ENCODE results near the gene LAMA2. TPM values are rescaled to one million over a fixed set of nuclear protein-coding genes. Genes with fewer than 3 reads are reported as not detected.

Gene LAMA2
- total and polyA plus RNA-seq, 2 experiments from 2014 or later = 13.4 to 78.1 TPM

GRCh38 chr6:129263176-129263575 is 380.2 kb downstream of the LAMA2 start:
- H3K27me3 ChIP-seq = no peaks in the 10 kb centered on the region
- no peaks in the 10 kb centered on the region for H3K9me3 ChIP-seq (ENCODE audit: low read depth)
- TF ChIP-seq CTCF (IDR thresholded peaks at IDR 0.05; ENCODE audit: low read depth, low read length) = no peak
- peaks cover 10% of the 10 kb centered on the region for H3K4me1 ChIP-seq (ENCODE audit: low read depth)
- H3K4me3 ChIP-seq = no peak overlapping the region
- DNase-seq (ENCODE audit: low read depth in 1 of 2, low spot score in 1 of 2) = peak in 1 of 2 donors; percentile 29
- H3K36me3 ChIP-seq = no peaks in the 10 kb centered on the region
- no peak overlapping the region for H3K27ac ChIP-seq

- H3K27me3 ChIP-seq = no peaks in the 10 kb centered on the region
- peaks cover 10% of the 10 kb centered on the region for H3K4me1 ChIP-seq (ENCODE audit: low read depth)
- peak in 1 of 2 donors; percentile 47 for DNase-seq (ENCODE audit: low read depth in 1 of 2, low spot score in 1 of 2)
- no peak overlapping the region for H3K4me3 ChIP-seq
- H3K9me3 ChIP-seq (ENCODE audit: low read depth) = no peaks in the 10 kb centered on the region
- H3K27ac ChIP-seq = no peak overlapping the region
- H3K36me3 ChIP-seq = no peaks in the 10 kb centered on the region
- no peak for TF ChIP-seq CTCF (IDR thresholded peaks at IDR 0.05; ENCODE audit: low read depth, low read length)
Observed at GRCh38 chr6:129264480-129265045, 381.6 kb downstream of the LAMA2 start.

- Histone ChIP-seq H3K27ac (no peak overlapping the region), H3K4me1 (ENCODE audit: low read depth) (peaks cover 10% of the 10 kb centered on the region), H3K27me3 (no peaks in the 10 kb centered on the region), H3K36me3 (no peaks in the 10 kb centered on the region), H3K4me3 (no peak overlapping the region), H3K9me3 (ENCODE audit: low read depth) (no peaks in the 10 kb centered on the region)
- no peak for TF ChIP-seq CTCF (IDR thresholded peaks at IDR 0.05; ENCODE audit: low read depth, low read length)
- no peak for DNase-seq (ENCODE audit: low read depth in 1 of 2, low spot score in 1 of 2)
Observed at GRCh38 chr6:129267028-129267427, 384.1 kb downstream of the LAMA2 start.

- Histone ChIP-seq H3K27ac (no peak overlapping the region), H3K27me3 (no peaks in the 10 kb centered on the region), H3K4me1 (ENCODE audit: low read depth) (peaks cover 10% of the 10 kb centered on the region), H3K4me3 (no peak overlapping the region), H3K9me3 (ENCODE audit: low read depth) (no peaks in the 10 kb centered on the region), H3K36me3 (no peaks in the 10 kb centered on the region)
- DNase-seq (ENCODE audit: low read depth in 1 of 2, low spot score in 1 of 2) = no peak
- TF ChIP-seq CTCF (IDR thresholded peaks at IDR 0.05; ENCODE audit: low read depth, low read length) = no peak
Observed at GRCh38 chr6:129269076-129269475, 386.1 kb downstream of the LAMA2 start.

- no peak for TF ChIP-seq CTCF (IDR thresholded peaks at IDR 0.05; ENCODE audit: low read depth, low read length)
- no peaks in the 10 kb centered on the region for H3K36me3 ChIP-seq
- H3K27ac ChIP-seq = no peak overlapping the region
- no peak for DNase-seq (ENCODE audit: low read depth in 1 of 2, low spot score in 1 of 2)
- H3K27me3 ChIP-seq = no peaks in the 10 kb centered on the region
- peaks cover 5% of the 10 kb centered on the region for H3K4me1 ChIP-seq (ENCODE audit: low read depth)
- no peaks in the 10 kb centered on the region for H3K9me3 ChIP-seq (ENCODE audit: low read depth)
- no peak overlapping the region for H3K4me3 ChIP-seq
Observed at GRCh38 chr6:129269891-129270290, 387.0 kb downstream of the LAMA2 start.

Measured in cardiac muscle cell (in vitro differentiated cells and primary cell).